Measurements from ENCODE around the gene DHTKD1.

- TF ChIP-seq CTCF (IDR thresholded peaks at IDR 0.05) (no peak), SIN3A (IDR thresholded peaks at IDR 0.05; ENCODE audit: borderline replicate concordance, insufficient read depth, low read depth, low read length) (no peak), POLR2AphosphoS5 (IDR thresholded peaks at IDR 0.05; ENCODE audit: low read depth, low read length) (no peak)
Observed at GRCh38 chr10:12113627-12114026, 44.9 kb downstream of the DHTKD1 start.

Data from Panc1 (cell line).